Stomach (tissue), 9 donors: Measurements from ENCODE around the gene SSC5D. TPM values are rescaled to one million over a fixed set of nuclear protein-coding genes. Genes with fewer than 3 reads are reported as not detected.
"Not testable (repeated sequence)": the region's sequence is repeated elsewhere in the genome, so short reads cannot be mapped to it uniquely, and the experiment has no call there.

Experiments
- DNase-seq, 2 donors: peaks; one replicate each; pipeline versions ENCODE4 v3.0.0 to v3.0.0-alpha.2; 2013 to 2019
- H3K27ac ChIP-seq, 5 donors: fragments of 200-600 bp in 4 of 5; sonication (generic) in 4 of 5; one replicate each; pipeline ENCODE4 v1.5.1; 2013 to 2019; ENCODE audit warnings: mild to moderate bottlenecking in 1 of 5, moderate library complexity in 1 of 5
- H3K27me3 ChIP-seq, 3 donors: fragments of 200-600 bp; sonication (generic); one replicate each; pipeline ENCODE4 v1.5.1; 2017 to 2019; ENCODE audit warnings: mixed run types in 1 of 3
- H3K36me3 ChIP-seq, 4 donors: fragments of 200-600 bp; sonication (generic); 1 replicate in 3 of 4; 2 replicates in 1 of 4; pipeline ENCODE4 v1.5.1; 2016 to 2019
- H3K4me1 ChIP-seq, 4 donors: fragments of 200-600 bp; sonication (generic); one replicate each; pipeline ENCODE4 v1.5.1; 2016 to 2019
- H3K4me3 ChIP-seq, 4 donors: fragments of 200-600 bp; sonication (generic) in 3 of 4; one replicate each; pipeline ENCODE4 v1.5.1; 2016 to 2019; ENCODE audit warnings: mild to moderate bottlenecking in 1 of 4
- H3K9me3 ChIP-seq, 4 donors: fragments of 200-600 bp; sonication (generic); one replicate each; pipeline ENCODE4 v1.5.1; 2016 to 2019
- CTCF ChIP-seq, 7 experiments: fragments of 450-650 bp in 4 of 7; fragments of 200-600 bp in 3 of 7; sonication (generic) in 3 of 7; IDR thresholded peaks; one replicate each; pipeline ENCODE4 v1.5.1; 2016 to 2019; ENCODE audit warnings: antibody characterized with exemption in 7 of 7, control low read depth in 2 of 7, mild to moderate bottlenecking in 1 of 7
- EP300 ChIP-seq: sonication (generic); formaldehyde crosslinking; IDR thresholded peaks from one replicate; pipeline ENCODE4 v1.6.1; 2017; ENCODE audit warnings: antibody characterized with exemption
- POLR2A ChIP-seq, 4 donors: fragments of 450-650 bp; IDR thresholded peaks; one replicate each; pipeline ENCODE4 v1.6.1; 2016; ENCODE audit warnings: antibody characterized with exemption in 4 of 4, control low read depth in 2 of 4, mild to moderate bottlenecking in 1 of 4, moderate library complexity in 1 of 4
- POLR2AphosphoS5 ChIP-seq, 3 donors: sonication (generic); formaldehyde crosslinking; IDR thresholded peaks; one replicate each; pipeline ENCODE4 v1.6.1; 2016; ENCODE audit warnings: antibody characterized with exemption in 3 of 3
- WGBS, 5 donors: extraction: QIAGEN DNeasy Blood & Tissue Kit in 3 of 5; methylation state at CpG; one replicate each; pipeline versions ENCODE4 v1.1.5 to v1.1.7; 2013 to 2018; 5-methylcytosine and 5-hydroxymethylcytosine counted together
- intact Hi-C: fragments of 100-400 bp; cut with DNase I; formaldehyde crosslinking; loops from one replicate; pipeline ENCODE4 v1.15.1; 2023; ENCODE audit warnings: low total_unique reads
- polyA plus RNA-seq, 3 donors: library from polyadenylated mRNA; stranded (reverse); fragments of 200-250 nt; gene quantifications; one replicate each; pipeline ENCODE4 v1.2.3, GENCODE V29; 2013
- total RNA-seq, 5 donors: library from RNA; depleted of rRNA; stranded (reverse); fragments of >200 nt; gene quantifications; one replicate each; pipeline versions ENCODE4 v1.1.0 to v1.2.3, GENCODE V29; 2014 to 2016
- donor health status: healthy with polysubstance abuse.
- donor health status: Bipolar disorder and iron deficiency.
- donor health status: healthy.

SSC5D gene
- total and polyA plus RNA-seq, 8 donors: 0.46 to 15.1 (median 2.2) TPM; not detected in 1

GRCh38 chr19:55495646-55496349 lies 7.6 kb downstream of the SSC5D start:
- H3K4me1 ChIP-seq: peaks cover 0 to 52% (median 23%) of the 10 kb centered on the region in 4 donors
- no peak for TF ChIP-seq POLR2AphosphoS5 (IDR thresholded peaks at IDR 0.05)
- TF ChIP-seq CTCF (IDR thresholded peaks at IDR 0.05): no peak
- TF ChIP-seq EP300: no peak
- TF ChIP-seq POLR2A (IDR thresholded peaks at IDR 0.05): no peak
- intact Hi-C loops: loop anchor here (10.0 kb wide), 2 partner anchors 211 to 351 kb away; partner anchors contain the start of genes BRSK1, HSPBP1 and TNNT1
- 71 to 92% (median 82%) methylated on average over 11 of the region's 11 CpGs for WGBS, 5 donors
- H3K27me3 ChIP-seq: peaks cover 0 to 40% (median 9%) of the 10 kb centered on the region in 3 donors
- no peak for DNase-seq
- no peak overlapping the region for H3K27ac ChIP-seq
- no peaks in the 10 kb centered on the region for H3K9me3 ChIP-seq
- H3K36me3 ChIP-seq: peaks cover 0 to 28% (median 11%) of the 10 kb centered on the region in 4 donors
- H3K4me3 ChIP-seq: no peak overlapping the region

- Histone ChIP-seq H3K4me1 (peaks cover 0 to 42% (median 13%) of the 10 kb centered on the region in 4 donors), H3K36me3 (peaks cover 0 to 38% (median 15%) of the 10 kb centered on the region in 4 donors), H3K27me3 (peaks cover 0 to 30% (median 9%) of the 10 kb centered on the region in 3 donors)
- H3K4me3 ChIP-seq, H3K27ac ChIP-seq, DNase-seq, H3K9me3 ChIP-seq: not testable (repeated sequence)
- WGBS, 5 donors: 76 to 83% (median 77%) methylated on average over 10 of the region's 10 CpGs
- intact Hi-C loops: loop anchor here (10.0 kb wide), 2 partner anchors 212 to 352 kb away; partner anchors contain the start of genes BRSK1, HSPBP1 and TNNT1
Measured at GRCh38 chr19:55496820-55497219, 8.6 kb downstream of the SSC5D start.

GRCh38 chr19:55497763-55498162 lies 9.5 kb downstream of the SSC5D start:
- Histone ChIP-seq H3K36me3 (peaks cover 0 to 39% (median 15%) of the 10 kb centered on the region in 4 donors), H3K4me3 (no peak overlapping the region), H3K9me3 (no peaks in the 10 kb centered on the region), H3K27ac (no peak overlapping the region), H3K4me1 (peaks cover 0 to 32% (median 7%) of the 10 kb centered on the region in 4 donors), H3K27me3 (peaks cover 0 to 21% (median 9%) of the 10 kb centered on the region in 3 donors)
- TF ChIP-seq CTCF (IDR thresholded peaks at IDR 0.05) (no peak), POLR2A (IDR thresholded peaks at IDR 0.05) (no peak), EP300 (no peak), POLR2AphosphoS5 (IDR thresholded peaks at IDR 0.05) (no peak)
- no peak for DNase-seq
- 76 to 85% (median 83%) methylated on average over 4 to 13 of the region's 13 CpGs for WGBS, 5 donors
- intact Hi-C loops: loop anchor here (10.0 kb wide), 2 partner anchors 213 to 353 kb away; partner anchors contain the start of genes BRSK1, HSPBP1 and TNNT1

GRCh38 chr19:55498246-55498840 lies 10.1 kb downstream of the SSC5D start:
- H3K4me1 ChIP-seq: peaks cover 0 to 28% (median 7%) of the 10 kb centered on the region in 4 donors
- DNase-seq: no peak
- TF ChIP-seq EP300: no peak
- intact Hi-C loops: loop anchor here (10.0 kb wide), 2 partner anchors 214 to 354 kb away; partner anchors contain the start of genes BRSK1, HSPBP1 and TNNT1
- WGBS, 5 donors: 29 to 45% (median 41%) methylated on average over 2 of the region's 2 CpGs
- peaks cover 0 to 39% (median 15%) of the 10 kb centered on the region in 4 donors for H3K36me3 ChIP-seq
- H3K4me3 ChIP-seq: no peak overlapping the region
- no peak overlapping the region for H3K27ac ChIP-seq
- H3K9me3 ChIP-seq: no peaks in the 10 kb centered on the region
- H3K27me3 ChIP-seq: peaks cover 0 to 15% (median 8%) of the 10 kb centered on the region in 3 donors

- peaks cover 0 to 39% (median 15%) of the 10 kb centered on the region in 4 donors for H3K36me3 ChIP-seq
- WGBS, 5 donors: 90 to 98% (median 96%) methylated on average over 12 to 26 of the region's 26 CpGs
- no peaks in the 10 kb centered on the region for H3K9me3 ChIP-seq
- no peak for DNase-seq
- H3K4me1 ChIP-seq: peaks cover 0 to 29% (median 10%) of the 10 kb centered on the region in 4 donors
- TF ChIP-seq POLR2A (IDR thresholded peaks at IDR 0.05): no peak
- TF ChIP-seq EP300: no peak
- intact Hi-C loops: loop anchor here (5.0 kb wide), 1 partner anchor 33 kb away; no protein-coding TSS in a partner anchor
- no peak overlapping the region for H3K27ac ChIP-seq
- no peak overlapping the region for H3K4me3 ChIP-seq
- no peaks in the 10 kb centered on the region for H3K27me3 ChIP-seq
Measured at GRCh38 chr19:55500368-55500952, 12.2 kb downstream of the SSC5D start.
